Measurements from ENCODE around the gene UCP2. TPM values are rescaled to one million over a fixed set of nuclear protein-coding genes. Genes with fewer than 3 reads are reported as not detected.

UCP2 gene
- total and polyA plus RNA-seq, 2 donors (not counting 3 experiments of a cell fraction or from before 2014, with no cell fraction given), result 16.5 to 24.0 TPM

GRCh38 chr11:73965076-73965763, 17.4 kb downstream of the UCP2 start:
- Histone ChIP-seq H3K27ac (ENCODE audit: insufficient read depth, low read depth, low read length) (no peak overlapping the region), H3K4me2 (ENCODE audit: insufficient read depth, low read length) (no peak overlapping the region), H3K79me2 (ENCODE audit: control insufficient read depth, insufficient read depth, low read length) (no peaks in the 10 kb centered on the region), H3K27me3 (ENCODE audit: control insufficient read depth in 2 of 2, insufficient read depth in 2 of 2, low read length in 2 of 2) (peaks cover 0 to 2% of the 10 kb centered on the region in 2 experiments), H3K4me1 (ENCODE audit: control insufficient read depth, extremely low read depth, insufficient read depth, low read length) (no peaks in the 10 kb centered on the region), H3K9ac (replicated peaks; ENCODE audit: extremely low read depth, insufficient read depth, low read length) (no peak overlapping the region), H4K20me1 (replicated peaks; ENCODE audit: control insufficient read depth, extremely low read depth, insufficient read depth, low read length) (no peaks in the 10 kb centered on the region), H3K4me3 (replicated peaks in 1 of 3; ENCODE audit: insufficient read depth in 1 of 3, low read depth in 1 of 3, low read length in 3 of 3) (no peak overlapping the region), H3K9me3 (replicated peaks; ENCODE audit: control insufficient read depth, insufficient read depth, low read length) (no peaks in the 10 kb centered on the region), H2AFZ (ENCODE audit: low read depth, low read length) (no peak overlapping the region), H3K9me1 (replicated peaks; ENCODE audit: control insufficient read depth, extremely low read depth, insufficient read depth, low read length) (no peaks in the 10 kb centered on the region), H3K36me3 (ENCODE audit: control insufficient read depth in 2 of 2, extremely low read depth in 1 of 2, insufficient read depth in 2 of 2, low read length in 2 of 2) (no peaks in the 10 kb centered on the region)
- no peak for DNase-seq (ENCODE audit: low read depth, low spot score)
- dilution Hi-C loops (cut with MboI; ENCODE audit: extremely low pct_ligation_motif_present, low sequenced_read_pairs) (no loop called here), intact Hi-C loops (cut with micrococcal nuclease) (loop anchor here (2.0 to 10.0 kb wide), 2 partner anchors 18 to 130 kb away; partner anchors contain the start of gene UCP2)
- no peak for FAIRE-seq
- ChIA-PET POLR2A (no interaction called here), CTCF (interaction anchor here (0.7 to 3.2 kb wide), 6 partner anchors 14 to 488 kb away, joined by 3 to 30 read pairs (median 9); no protein-coding TSS in a partner anchor)
- TF ChIP-seq MYC (IDR thresholded peaks at IDR 0.05; ENCODE audit: low read depth, low read length), result no peak
- no TSS peak for BruUV-seq (replicated peaks)

GRCh38 chr11:73963861-73964260, 18.8 kb downstream of the UCP2 start:
- Histone ChIP-seq H2AFZ (ENCODE audit: low read depth, low read length) (no peak overlapping the region), H3K27me3 (ENCODE audit: control insufficient read depth in 2 of 2, insufficient read depth in 2 of 2, low read length in 2 of 2) (peaks cover 0 to 2% of the 10 kb centered on the region in 2 experiments), H3K9ac (replicated peaks; ENCODE audit: extremely low read depth, insufficient read depth, low read length) (no peak overlapping the region), H4K20me1 (replicated peaks; ENCODE audit: control insufficient read depth, extremely low read depth, insufficient read depth, low read length) (no peaks in the 10 kb centered on the region), H3K36me3 (ENCODE audit: control insufficient read depth in 2 of 2, extremely low read depth in 1 of 2, insufficient read depth in 2 of 2, low read length in 2 of 2) (no peaks in the 10 kb centered on the region), H3K4me1 (ENCODE audit: control insufficient read depth, extremely low read depth, insufficient read depth, low read length) (no peaks in the 10 kb centered on the region), H3K27ac (ENCODE audit: insufficient read depth, low read depth, low read length) (no peak overlapping the region), H3K4me3 (replicated peaks in 1 of 3; ENCODE audit: insufficient read depth in 1 of 3, low read depth in 1 of 3, low read length in 3 of 3) (no peak overlapping the region), H3K9me3 (replicated peaks; ENCODE audit: control insufficient read depth, insufficient read depth, low read length) (no peaks in the 10 kb centered on the region), H3K4me2 (ENCODE audit: insufficient read depth, low read length) (no peak overlapping the region), H3K79me2 (ENCODE audit: control insufficient read depth, insufficient read depth, low read length) (no peaks in the 10 kb centered on the region), H3K9me1 (replicated peaks; ENCODE audit: control insufficient read depth, extremely low read depth, insufficient read depth, low read length) (no peaks in the 10 kb centered on the region)
- FAIRE-seq, result no peak
- intact Hi-C loops (cut with micrococcal nuclease) (loop anchor here (1.0 to 10.0 kb wide), 8 partner anchors 19 to 608 kb away; partner anchors contain the start of genes C2CD3, PPME1 and UCP2), dilution Hi-C loops (cut with MboI; ENCODE audit: extremely low pct_ligation_motif_present, low sequenced_read_pairs) (no loop called here)
- TF ChIP-seq POLR2AphosphoS5 (IDR thresholded peaks at IDR 0.05; ENCODE audit: insufficient read depth, low read depth, low read length) (no peak), EZH2 (IDR thresholded peaks at IDR 0.05; ENCODE audit: borderline replicate concordance, low read depth, low read length, severe bottlenecking) (no peak), CTCF (IDR thresholded peaks at IDR 0.05; ENCODE audit: extremely low read depth in 1 of 2, insufficient read depth in 1 of 2, low read depth in 1 of 2, low read length in 2 of 2) (no peak), POLR2A (IDR thresholded peaks at IDR 0.05; ENCODE audit: low read depth, low read length) (no peak), JUN (IDR thresholded peaks at IDR 0.05; ENCODE audit: borderline replicate concordance, insufficient read depth, insufficient read length, low read depth) (no peak), GATA2 (IDR thresholded peaks at IDR 0.05; ENCODE audit: insufficient read depth, insufficient read length, low read depth, low read length) (no peak), MYC (IDR thresholded peaks at IDR 0.05; ENCODE audit: low read depth, low read length) (no peak), FOS (IDR thresholded peaks at IDR 0.05; ENCODE audit: borderline replicate concordance, insufficient read depth, low read length) (no peak), MAX (IDR thresholded peaks at IDR 0.05; ENCODE audit: insufficient read depth, insufficient read length) (no peak)
- no peak for DNase-seq (ENCODE audit: low read depth, low spot score)
- CTCF ChIA-PET, result interaction anchor here (0.6 to 3.2 kb wide), 13 partner anchors 8 to 489 kb away, joined by 3 to 30 read pairs (median 4); partner anchors contain the start of genes C2CD3, PPME1 and UCP2
- BruUV-seq (replicated peaks), result no TSS peak
- POLR2A ChIA-PET, result no interaction called here
